ENCODE data around the gene CLCN2.

The CLCN2 gene

DNA sequence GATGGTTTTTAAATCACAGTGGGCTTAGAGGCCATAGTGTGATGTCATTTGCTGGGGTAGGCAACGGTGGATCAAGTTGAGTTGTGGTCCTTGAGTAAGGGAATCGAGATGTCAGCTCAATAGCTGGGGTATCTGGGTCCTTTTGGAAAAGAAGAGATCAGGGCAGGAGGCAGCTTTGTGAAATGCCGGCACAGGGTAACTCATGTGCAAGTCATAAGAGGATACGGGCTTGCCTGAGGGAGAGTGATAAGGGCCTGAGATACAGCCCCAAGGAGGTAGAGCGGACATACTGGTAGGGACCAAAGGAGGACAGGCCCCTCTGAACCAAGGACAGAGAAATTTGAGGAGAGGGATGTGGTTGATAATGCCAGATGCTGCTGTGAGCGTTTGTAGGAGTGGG, 28.2 kb downstream of the CLCN2 start:
- H3K4me3 ChIP-seq (ENCODE audit: low read depth, low read length) = no peak overlapping the region
- TF ChIP-seq CTCF (IDR thresholded peaks at IDR 0.05; ENCODE audit: insufficient read depth, low read length, missing control alignments) = no peak
- ChIA-PET CTCF (no interaction called here), POLR2A (interaction anchor here (0.6 to 1.0 kb wide), 2 partner anchors 13 to 18 kb away, joined by 3 read pairs; no protein-coding TSS in a partner anchor)
- no peak for DNase-seq (ENCODE audit: low read depth, low spot score)

DNA sequence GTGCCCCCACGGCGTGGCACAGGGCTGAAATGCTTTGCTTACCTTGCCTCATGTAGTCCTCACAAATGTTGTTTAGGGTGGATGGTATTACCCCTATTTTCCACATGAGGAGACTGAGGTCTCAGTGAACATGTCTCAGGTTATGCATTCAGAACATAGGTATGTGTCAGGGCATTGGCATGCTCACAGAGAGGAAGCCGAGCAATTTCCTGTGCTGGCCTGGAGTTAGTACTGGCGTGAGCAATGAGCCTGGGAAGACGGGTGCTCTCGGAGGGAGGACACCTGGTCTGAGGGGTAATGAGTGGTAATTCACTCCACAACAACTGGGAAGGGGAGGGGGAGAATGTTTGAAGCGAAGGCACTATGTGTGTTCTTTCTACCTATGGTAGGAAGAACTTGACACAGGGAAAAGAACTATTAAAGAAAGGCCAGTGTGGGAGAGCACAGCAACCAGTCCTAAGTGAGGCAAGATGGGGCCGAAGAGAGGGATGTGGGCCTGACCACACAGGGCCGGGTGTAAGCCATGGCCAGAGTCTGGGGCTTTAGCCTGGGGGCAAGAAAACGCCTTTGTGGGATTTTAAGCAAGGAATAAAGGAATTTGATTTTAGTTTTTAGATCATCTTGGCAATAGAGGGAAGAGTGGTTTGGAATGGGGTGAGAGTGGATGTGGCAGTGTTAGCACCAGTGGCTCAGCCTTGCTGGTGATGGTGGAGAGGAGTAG, 28.9 kb downstream of the CLCN2 start:
- CTCF ChIA-PET = no interaction called here
- peak; percentile 74 for DNase-seq (ENCODE audit: low read depth, low spot score)
- POLR2A ChIA-PET = interaction anchor here (0.5 to 0.6 kb wide), 2 partner anchors 18 kb away, joined by 3 to 4 read pairs; no protein-coding TSS in a partner anchor
- no peak for TF ChIP-seq CTCF (IDR thresholded peaks at IDR 0.05; ENCODE audit: insufficient read depth, low read length, missing control alignments)
- no peak overlapping the region for H3K4me3 ChIP-seq (ENCODE audit: low read depth, low read length)

GRCh38 chr3:184328516-184328915, 32.9 kb downstream of the CLCN2 start:
- no peak for TF ChIP-seq CTCF (IDR thresholded peaks at IDR 0.05; ENCODE audit: insufficient read depth, low read length, missing control alignments)
- no peak for DNase-seq (ENCODE audit: low read depth, low spot score)
- ChIA-PET POLR2A (interaction anchor here (1.7 kb wide), 1 partner anchor 8 kb away, joined by 5 read pairs; no protein-coding TSS in a partner anchor), CTCF (interaction anchor here (0.6 to 1.0 kb wide), 2 partner anchors 8 to 185 kb away, joined by 3 read pairs; no protein-coding TSS in a partner anchor)
- no peak overlapping the region for H3K4me3 ChIP-seq (ENCODE audit: low read depth, low read length)

DNA sequence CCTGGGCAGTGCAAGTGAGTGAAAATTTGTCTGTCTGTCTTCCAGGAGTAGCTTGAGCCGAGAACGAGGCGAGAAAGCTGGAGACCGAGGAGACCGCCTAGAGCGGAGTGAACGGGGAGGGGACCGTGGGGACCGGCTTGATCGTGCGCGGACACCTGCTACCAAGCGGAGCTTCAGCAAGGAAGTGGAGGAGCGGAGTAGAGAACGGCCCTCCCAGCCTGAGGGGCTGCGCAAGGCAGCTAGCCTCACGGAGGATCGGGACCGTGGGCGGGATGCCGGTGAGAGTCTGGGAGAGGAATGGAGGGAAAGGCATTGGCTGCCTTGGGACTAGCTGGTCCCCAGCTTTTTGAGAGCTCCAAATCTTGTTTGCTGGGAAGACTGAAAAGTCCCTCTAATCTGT, 34.2 kb downstream of the CLCN2 start:
- POLR2A ChIA-PET = interaction anchor here (1.3 kb wide), 1 partner anchor 10 kb away, joined by 4 read pairs; no protein-coding TSS in a partner anchor
- CTCF ChIA-PET = interaction anchor here (0.9 to 1.5 kb wide), 2 partner anchors 12 to 26 kb away, joined by 3 read pairs; no protein-coding TSS in a partner anchor

DNA sequence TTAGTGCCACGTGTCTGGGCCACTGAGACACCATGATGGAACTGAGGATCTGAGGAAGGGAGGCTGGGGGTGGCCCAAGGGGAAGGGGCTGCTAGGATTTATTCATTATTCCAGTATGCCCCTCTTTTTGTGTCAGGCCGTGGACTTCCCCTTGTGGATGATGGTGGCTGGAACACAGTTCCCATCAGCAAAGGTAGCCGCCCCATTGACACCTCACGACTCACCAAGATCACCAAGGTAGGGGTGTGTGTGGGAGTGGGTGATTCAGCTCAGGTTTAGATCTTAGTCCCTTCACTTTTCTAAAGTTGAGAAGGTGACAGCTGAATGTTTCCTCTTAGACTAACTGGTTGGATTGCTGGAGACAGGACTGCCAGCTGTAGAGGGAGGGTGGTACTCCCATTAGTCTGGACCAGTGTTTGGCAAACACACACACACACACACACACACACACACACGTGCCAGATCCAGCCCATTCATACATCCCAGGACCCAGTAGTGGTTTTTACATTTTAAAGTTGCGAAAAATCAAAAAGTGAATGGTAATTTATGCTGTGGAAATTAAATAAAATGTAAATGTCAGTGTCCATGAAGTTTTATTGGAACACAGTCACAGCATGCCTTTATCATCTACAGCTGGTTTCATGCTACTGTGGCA, 35.6 kb downstream of the CLCN2 start:
- no peak overlapping the region for H3K4me3 ChIP-seq (ENCODE audit: low read depth, low read length)
- DNase-seq (ENCODE audit: low read depth, low spot score) = no peak
- ChIA-PET POLR2A (no interaction called here), CTCF (interaction anchor here (1.5 kb wide), 1 partner anchor 27 kb away, joined by 3 read pairs; no protein-coding TSS in a partner anchor)
- no peak for TF ChIP-seq CTCF (IDR thresholded peaks at IDR 0.05; ENCODE audit: insufficient read depth, low read length, missing control alignments)

More for the DNA sequence above, 34.2 kb downstream of the CLCN2 start:
- TF ChIP-seq CTCF (IDR thresholded peaks at IDR 0.05; ENCODE audit: insufficient read depth, low read length, missing control alignments) = no peak
- H3K4me3 ChIP-seq (ENCODE audit: low read depth, low read length) = no peak overlapping the region
- no peak for DNase-seq (ENCODE audit: low read depth, low spot score)

DNA sequence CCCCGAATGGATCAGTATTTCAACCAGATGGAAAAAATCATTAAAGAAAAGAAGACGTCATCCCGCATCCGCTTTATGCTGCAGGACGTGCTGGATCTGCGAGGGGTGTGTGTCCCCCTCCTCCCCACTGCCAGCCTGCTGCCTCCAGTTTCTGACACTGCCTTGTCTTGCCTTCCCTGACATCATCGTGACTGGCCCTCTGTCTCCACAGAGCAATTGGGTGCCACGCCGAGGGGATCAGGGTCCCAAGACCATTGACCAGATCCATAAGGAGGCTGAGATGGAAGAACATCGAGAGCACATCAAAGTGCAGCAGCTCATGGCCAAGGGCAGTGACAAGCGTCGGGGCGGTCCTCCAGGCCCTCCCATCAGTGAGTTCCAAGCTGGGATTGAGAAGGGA, 36.1 kb downstream of the CLCN2 start:
- CTCF ChIA-PET = no interaction called here
- POLR2A ChIA-PET = interaction anchor here (0.6 kb wide), 1 partner anchor 22 kb away, joined by 3 read pairs; no protein-coding TSS in a partner anchor
- H3K4me3 ChIP-seq (ENCODE audit: low read depth, low read length) = no peak overlapping the region
- no peak for TF ChIP-seq CTCF (IDR thresholded peaks at IDR 0.05; ENCODE audit: insufficient read depth, low read length, missing control alignments)
- DNase-seq (ENCODE audit: low read depth, low spot score) = no peak

All from AG04449 (cell line).